Stimulated activated naive CD4-positive, alpha-beta T cell treated with Interleukin-2 at 50 U/mL for 16 hours (primary cell): Measurements from ENCODE around the gene PRDM11.

ENCODE experiments used
- DNase-seq: peaks from one replicate; lab custom pipeline; 2025; lab: John Stamatoyannopoulos, UW

Gene PRDM11

GRCh38 chr11:45158210-45158731, 11.8 kb downstream of the PRDM11 start:
- no peak for DNase-seq

- no peak for DNase-seq
Measured at GRCh38 chr11:45158891-45159605, 12.6 kb downstream of the PRDM11 start.

DNA sequence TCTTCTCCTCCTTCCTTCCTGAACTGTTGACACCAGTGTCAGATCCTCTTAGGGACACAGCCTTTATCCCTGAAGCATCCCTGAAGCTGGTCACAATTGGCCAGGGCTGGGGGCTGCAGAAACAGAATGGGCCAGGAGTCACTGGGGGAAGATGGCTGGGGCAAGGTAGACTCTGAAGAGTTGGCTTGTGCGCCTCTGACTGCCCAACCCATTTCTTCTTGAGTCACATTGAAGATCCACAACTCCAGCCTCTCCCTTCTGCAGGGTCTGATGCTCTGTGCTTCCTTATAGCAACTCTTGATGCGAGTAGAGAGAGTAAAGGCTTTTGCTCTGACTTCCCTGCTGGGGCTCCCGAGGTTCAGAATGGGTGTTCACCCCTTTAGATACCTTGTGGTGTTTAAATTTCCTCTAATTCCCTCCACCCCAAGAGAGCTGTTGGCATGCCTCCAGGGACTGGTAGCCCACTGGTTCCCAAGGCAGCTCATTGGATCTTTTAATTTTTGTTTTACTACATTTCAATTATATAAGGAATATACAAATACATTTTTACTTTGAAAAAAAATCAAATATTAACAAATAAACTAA, 13.4 kb downstream of the PRDM11 start:
- no peak for DNase-seq

DNA sequence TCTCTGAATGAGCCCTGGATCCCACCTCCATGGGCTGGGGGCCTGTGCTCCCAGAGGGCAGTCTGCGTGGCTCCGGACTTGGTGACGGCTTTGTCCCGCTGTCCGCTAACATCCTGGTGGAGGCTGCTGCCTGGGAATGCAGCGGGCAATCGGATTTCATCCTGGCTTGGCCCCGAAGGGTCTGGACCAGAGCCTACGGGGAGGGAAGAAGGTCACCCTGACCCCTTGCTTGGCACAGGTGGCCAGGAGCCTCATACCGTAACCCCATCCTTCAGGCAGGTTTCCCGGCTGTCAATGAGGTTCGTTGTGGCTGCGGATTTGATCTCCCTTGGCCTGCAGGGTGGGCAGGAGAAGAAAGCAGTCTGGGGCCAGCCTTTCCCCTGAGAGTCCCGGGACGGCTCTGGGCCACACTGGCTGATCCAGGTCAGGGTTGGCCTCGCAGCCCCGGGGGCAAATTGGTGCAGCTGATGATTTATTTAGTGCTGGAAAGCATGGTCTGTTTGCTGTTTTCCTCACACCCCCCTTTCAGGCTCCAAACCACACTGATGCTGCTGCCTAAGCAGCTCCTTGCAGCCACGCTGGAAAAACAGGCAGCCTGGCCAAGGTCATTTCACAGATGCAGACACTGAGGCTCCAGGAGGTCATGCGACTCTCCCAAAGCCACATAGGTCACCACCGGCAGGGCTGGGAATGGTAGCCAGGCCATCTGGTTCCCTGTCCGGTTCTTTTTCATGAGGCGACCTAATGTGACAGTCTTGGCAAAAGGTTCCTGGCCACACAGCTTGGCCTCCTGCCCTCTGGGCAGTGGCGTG, 15.0 kb downstream of the PRDM11 start:
- DNase-seq = no peak

GRCh38 chr11:45162064-45162375, 15.6 kb downstream of the PRDM11 start:
- no peak for DNase-seq

DNA sequence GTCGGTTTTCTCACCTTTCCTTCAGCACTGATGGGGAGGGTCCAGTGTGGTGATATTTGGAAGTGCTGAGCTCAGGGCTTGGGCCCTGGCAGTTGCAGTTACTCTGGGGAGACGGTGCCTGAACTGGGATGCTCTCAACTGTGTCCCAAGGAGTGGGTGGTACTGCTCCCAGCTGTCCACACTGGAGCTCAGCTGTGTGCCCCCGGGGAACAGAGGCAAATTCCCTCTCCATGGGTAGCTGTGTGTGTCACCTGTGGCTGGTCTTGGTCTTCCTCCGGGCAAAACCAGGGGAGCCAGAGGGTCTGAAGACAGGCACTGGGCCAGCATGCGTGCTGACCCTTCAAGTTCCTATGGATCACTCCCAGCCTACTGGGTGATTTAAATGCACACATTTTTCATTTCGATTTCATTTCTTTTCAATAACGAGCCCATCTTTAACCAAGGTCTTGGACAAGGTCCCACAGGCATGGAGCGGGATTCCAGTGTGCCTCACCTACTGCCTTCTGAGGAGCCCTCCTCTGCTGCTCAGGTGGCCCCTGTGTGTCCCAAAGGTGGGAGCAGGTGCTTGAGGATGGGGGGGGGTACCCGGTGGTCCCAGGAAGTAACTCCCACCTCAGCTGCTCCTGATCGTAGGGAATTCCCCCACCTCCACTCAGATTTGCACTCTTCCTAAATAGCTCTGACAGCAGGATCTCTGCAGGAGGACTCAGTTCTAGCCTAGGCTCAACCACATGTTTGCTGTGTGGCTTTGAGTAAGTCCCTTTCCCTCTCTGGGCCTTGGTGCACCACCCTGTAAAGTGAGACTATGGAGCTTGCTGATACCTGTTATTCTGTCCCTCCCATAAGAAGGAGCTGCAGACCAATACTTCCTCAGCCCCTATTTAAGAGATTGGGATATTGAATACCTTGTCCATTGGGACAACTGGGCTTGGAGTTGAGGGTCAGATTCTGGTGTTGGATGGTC, 16.8 kb downstream of the PRDM11 start:
- no peak for DNase-seq

DNA sequence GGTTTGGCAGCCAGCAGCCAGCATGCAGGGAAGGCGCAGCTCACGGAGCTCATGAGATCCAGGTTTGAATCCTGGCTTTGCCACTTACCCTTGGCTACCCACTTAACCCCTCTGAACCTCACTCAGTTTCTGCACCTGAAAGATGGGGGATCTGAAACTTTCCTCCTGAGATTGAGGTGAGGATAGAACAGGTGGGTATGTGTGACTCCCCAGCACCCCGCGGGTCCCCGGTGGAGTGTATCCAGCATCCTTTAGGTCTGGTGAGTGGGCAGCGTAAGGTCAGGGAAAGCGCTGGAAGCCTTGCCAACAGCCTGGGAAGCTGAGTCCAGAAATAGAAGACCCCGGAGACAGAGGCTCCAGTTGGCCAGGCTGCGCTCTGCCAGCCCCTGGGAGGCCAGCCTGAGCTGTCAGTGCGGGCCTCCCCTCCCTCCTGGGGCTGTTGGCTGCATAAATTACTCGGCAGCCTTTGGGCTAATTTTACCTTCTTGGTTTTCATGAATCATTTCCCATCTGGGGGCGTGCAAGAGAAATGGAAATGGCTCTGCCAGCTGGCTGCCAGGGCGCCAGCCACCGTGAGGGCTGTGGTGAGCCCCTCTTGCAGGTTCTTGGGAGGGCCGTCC, 17.6 kb downstream of the PRDM11 start:
- DNase-seq = no peak

DNA sequence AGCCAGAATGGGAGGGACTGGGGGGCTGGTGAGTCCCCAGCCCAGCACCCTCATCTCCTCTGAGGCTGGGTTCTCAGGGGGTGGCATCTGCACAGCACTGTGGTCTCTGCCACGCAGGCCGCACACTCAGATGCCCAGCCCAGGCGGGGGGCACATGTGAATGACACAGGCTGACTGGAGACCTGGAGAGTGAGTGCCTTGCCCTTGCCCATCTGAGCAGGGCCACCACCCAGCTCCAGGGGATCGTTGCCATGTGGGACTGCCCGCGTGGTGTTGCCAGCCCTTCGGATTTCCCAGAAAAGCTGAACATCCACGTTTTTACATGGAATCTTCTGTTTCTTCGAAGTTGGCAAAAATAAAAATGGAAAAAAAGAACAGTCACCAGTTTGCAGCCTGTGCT, 18.9 kb downstream of the PRDM11 start:
- DNase-seq = no peak

DNA sequence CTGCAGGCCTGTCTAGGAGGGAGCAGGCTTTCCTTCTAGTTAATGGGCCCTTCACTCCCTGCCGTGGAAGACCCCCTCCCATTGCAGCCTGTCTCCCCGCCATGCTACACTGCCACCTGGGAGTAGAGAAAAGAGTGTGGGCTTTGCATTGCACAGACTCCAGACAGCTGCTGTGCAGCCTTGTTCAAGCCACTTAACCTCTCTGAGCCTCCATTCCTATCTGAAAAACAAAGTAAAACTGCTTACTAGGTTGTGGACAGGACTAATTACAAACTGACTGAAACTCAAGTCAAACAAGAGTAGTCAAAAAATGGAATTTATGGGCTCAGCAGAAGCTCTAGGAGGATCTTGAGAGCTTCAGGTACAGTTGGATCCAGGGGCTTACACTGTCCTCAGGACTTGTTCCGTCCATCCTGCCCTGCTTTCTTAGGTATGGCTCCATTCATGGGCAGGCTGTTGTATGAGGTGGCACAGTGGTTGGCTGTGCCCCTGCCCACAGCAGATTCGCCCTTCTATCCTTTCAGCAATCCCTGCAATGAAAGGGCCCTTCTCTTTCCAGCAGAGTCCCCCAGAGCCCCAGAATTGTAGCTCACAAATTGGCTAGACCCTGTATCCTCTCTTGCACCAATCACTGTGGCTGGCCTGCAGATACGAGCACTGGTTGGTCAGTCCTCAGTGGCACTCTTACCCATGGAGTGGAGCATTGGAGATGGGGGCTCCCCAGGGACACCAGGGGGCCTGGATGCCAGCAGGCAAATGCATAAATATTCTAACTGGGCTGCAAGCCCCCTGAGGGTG, 19.6 kb downstream of the PRDM11 start:
- no peak for DNase-seq

DNA sequence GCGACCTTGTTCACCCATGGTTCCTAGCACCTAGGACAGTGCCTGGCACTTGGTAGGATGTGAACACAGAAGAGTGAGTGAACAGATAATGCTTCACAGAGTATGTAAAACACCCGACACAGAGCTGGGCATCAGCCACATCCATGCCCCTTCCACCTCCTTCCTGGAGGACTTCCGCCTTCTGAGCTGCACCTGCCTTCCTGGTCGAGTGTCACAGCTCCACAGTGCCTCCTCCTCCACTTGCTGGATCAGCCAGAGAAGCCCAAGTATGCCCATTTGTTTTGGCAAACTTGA, 20.1 kb downstream of the PRDM11 start:
- no peak for DNase-seq

DNA sequence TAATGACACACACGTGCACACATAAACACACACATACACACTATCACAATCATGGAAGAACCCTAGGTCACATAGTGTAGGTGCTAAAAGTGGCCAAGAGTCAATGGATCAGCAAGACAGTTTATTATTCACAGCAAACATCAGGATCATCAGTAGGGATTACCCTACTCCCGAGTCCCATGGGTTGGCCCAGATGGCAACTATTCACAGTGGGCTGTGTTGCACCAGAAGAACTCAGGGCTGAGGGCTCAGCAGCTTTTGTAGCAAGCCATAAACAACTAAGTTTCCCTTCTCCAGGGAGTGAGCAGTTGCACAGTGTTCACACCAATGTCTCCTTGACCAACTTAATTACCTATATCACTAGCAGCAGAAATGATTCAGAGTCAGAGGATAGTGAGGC, 20.8 kb downstream of the PRDM11 start:
- DNase-seq = no peak

DNA sequence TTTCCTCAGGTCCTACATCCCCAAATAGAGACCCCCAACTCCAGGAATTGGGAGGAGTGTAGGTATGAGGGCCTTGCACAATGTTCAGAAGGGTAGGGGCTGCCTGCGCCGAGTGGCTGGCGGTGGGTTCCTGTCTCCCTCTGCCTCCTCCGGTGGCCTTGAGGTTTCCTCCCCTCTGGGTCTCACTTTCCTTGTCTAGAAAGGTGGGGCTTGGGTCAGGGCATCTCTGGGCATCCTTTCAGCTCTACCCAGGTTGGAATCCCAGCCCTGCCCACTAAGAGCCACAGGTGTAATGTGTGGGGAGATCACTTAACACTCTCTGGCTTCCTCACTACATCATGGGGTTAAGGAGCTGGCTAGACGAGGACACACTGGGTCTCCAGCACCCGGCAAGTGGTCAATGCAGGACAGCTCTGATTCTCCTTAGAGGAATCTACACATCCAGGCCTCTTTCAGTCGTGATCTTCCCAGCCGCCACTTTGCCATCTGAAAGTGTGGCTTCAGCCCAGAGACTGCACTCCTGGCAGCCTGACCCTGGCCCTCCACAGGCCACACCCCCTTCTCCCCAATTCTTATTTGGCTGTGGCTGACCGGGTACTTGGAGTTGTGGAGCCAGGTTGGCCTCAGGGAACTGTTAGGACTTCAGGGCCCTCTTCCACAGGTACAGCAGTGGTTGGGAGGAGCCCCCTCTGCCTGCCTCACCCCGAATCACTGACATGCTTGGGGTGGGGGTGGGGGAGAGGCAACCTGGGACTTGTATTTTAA, 22.1 kb downstream of the PRDM11 start:
- DNase-seq = no peak

- DNase-seq = no peak
Measured at GRCh38 chr11:45169310-45170072, 23.1 kb downstream of the PRDM11 start.

DNA sequence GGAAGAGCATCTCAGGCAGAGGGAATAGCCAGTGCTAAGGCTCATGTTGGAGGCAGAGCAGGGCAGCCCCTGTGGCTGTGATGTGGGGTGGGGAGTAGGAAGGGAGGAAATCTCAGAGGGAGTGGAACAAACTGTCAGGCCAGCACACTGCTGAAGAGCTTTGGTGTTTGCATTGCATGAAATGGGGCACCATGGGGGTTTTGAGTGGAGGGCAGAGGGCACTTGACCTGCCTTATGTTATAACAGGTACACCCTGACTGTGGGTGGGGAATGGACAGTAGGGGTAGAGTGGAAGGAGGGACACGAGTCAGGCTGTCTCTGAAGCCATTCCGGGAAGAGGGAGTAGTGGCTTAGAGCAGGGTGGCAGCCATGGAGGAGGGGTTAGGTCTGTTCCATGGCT, 24.0 kb downstream of the PRDM11 start:
- DNase-seq = no peak

- no peak for DNase-seq
Measured at GRCh38 chr11:45171550-45171949, 25.1 kb downstream of the PRDM11 start.

GRCh38 chr11:45173064-45173463, 26.6 kb downstream of the PRDM11 start:
- no peak for DNase-seq

GRCh38 chr11:45174168-45174835, 27.9 kb downstream of the PRDM11 start:
- no peak for DNase-seq

- DNase-seq = no peak
Measured at GRCh38 chr11:45174963-45175362, 28.5 kb downstream of the PRDM11 start.

GRCh38 chr11:45176996-45177395, 30.6 kb downstream of the PRDM11 start:
- no peak for DNase-seq
